Uterus (tissue), 4 donors: Measurements from ENCODE around the gene BCAT1. TPM values are rescaled to one million over a fixed set of nuclear protein-coding genes. Genes with fewer than 3 reads are reported as not detected.
A peak's percentile ranks its signal among the peaks of the same experiment; 100 is the strongest.

Source experiments
- DNase-seq, 2 donors: peaks; one replicate each; pipeline ENCODE4 v3.0.0-alpha.2; 2019 to 2020
- H3K27ac ChIP-seq, 2 donors: fragments of 200-600 bp; sonication (generic); 1 replicate in 1 of 2; 2 replicates in 1 of 2; pipeline ENCODE4 v1.5.1; 2016 to 2018
- H3K27me3 ChIP-seq, 2 donors: fragments of 200-600 bp; sonication (generic); one replicate each; pipeline ENCODE4 v1.5.1; 2018 to 2019; ENCODE audit warnings: control low read depth in 1 of 2
- H3K36me3 ChIP-seq, 2 donors: fragments of 200-600 bp; sonication (generic); one replicate each; pipeline ENCODE4 v1.5.1; 2019; ENCODE audit warnings: control low read depth in 1 of 2
- H3K4me1 ChIP-seq, 2 donors: fragments of 200-600 bp; sonication (generic); one replicate each; pipeline ENCODE4 v1.5.1; 2018 to 2019; ENCODE audit warnings: control low read depth in 1 of 2
- H3K4me3 ChIP-seq, 2 donors: fragments of 200-600 bp; sonication (generic); 1 replicate in 1 of 2; 2 replicates in 1 of 2; pipeline ENCODE4 v1.5.1; 2018 to 2019; ENCODE audit warnings: mild to moderate bottlenecking in 1 of 2
- H3K9me3 ChIP-seq, 2 donors: fragments of 200-600 bp; sonication (generic); one replicate each; pipeline ENCODE4 v1.5.1; 2019; ENCODE audit warnings: control low read depth in 1 of 2
- POLR2A ChIP-seq, 2 donors: fragments of 450-650 bp; IDR thresholded peaks; one replicate each; pipeline ENCODE4 v1.6.1; 2016; ENCODE audit warnings: antibody characterized with exemption in 2 of 2, mild to moderate bottlenecking in 1 of 2, moderate library complexity in 1 of 2
- intact Hi-C: fragments of 100-400 bp; cut with DNase I; formaldehyde crosslinking; loops from one replicate; pipeline ENCODE4 v1.15.1; 2023; ENCODE audit warnings: low total_unique reads
- total RNA-seq, 4 donors: library from RNA; depleted of rRNA in 3 of 4; stranded (reverse); fragments of >200 nt in 3 of 4; gene quantifications; one replicate each; pipeline versions ENCODE4 v1.1.0 to v1.2.4, GENCODE V29; 2014 to 2023
- TF ChIP-seq, protein P1 (sequence below), 4 experiments: fragments of 200-600 bp in 2 of 4; fragments of 450-650 bp in 2 of 4; sonication (generic) in 2 of 4; IDR thresholded peaks; one replicate each; pipeline ENCODE4 v1.5.1; 2016 to 2019; ENCODE audit warnings: antibody characterized with exemption in 4 of 4, mild to moderate bottlenecking in 2 of 4, moderate library complexity in 1 of 4
- donor health status: DM: yes; HTN: yes; CAD: no.

Gene BCAT1
- total RNA-seq, 4 donors from 2014 or later = 23.6 to 221 (median 59.7) TPM

DNA sequence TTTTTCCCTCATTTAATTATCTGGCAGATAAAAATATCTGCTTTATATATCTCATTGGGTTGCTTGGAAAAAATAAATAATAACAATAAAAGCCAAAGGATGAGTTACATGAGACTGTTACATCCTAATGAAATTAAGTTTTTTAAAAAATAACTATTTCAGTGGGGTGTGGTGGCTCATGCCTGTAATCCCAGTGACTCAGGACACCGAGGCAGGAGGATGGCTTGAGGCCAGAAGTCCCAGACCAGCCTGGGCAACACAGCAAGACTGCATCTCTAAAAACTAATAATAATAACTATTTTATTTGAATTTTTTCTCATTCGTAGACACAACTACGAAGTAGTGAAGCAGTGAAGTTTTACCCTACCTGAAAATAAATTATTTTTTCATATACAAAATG, 103.3 kb downstream of the BCAT1 start:
- no peak for DNase-seq
- no peaks in the 10 kb centered on the region for H3K27me3 ChIP-seq
- no peak overlapping the region for H3K4me3 ChIP-seq
- no peaks in the 10 kb centered on the region for H3K36me3 ChIP-seq
- intact Hi-C loops = no loop called here
- H3K4me1 ChIP-seq = no peaks in the 10 kb centered on the region
- TF ChIP-seq, protein P1, sequence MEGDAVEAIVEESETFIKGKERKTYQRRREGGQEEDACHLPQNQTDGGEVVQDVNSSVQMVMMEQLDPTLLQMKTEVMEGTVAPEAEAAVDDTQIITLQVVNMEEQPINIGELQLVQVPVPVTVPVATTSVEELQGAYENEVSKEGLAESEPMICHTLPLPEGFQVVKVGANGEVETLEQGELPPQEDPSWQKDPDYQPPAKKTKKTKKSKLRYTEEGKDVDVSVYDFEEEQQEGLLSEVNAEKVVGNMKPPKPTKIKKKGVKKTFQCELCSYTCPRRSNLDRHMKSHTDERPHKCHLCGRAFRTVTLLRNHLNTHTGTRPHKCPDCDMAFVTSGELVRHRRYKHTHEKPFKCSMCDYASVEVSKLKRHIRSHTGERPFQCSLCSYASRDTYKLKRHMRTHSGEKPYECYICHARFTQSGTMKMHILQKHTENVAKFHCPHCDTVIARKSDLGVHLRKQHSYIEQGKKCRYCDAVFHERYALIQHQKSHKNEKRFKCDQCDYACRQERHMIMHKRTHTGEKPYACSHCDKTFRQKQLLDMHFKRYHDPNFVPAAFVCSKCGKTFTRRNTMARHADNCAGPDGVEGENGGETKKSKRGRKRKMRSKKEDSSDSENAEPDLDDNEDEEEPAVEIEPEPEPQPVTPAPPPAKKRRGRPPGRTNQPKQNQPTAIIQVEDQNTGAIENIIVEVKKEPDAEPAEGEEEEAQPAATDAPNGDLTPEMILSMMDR (IDR thresholded peaks at IDR 0.05) = no peak
- no peak for TF ChIP-seq POLR2A (IDR thresholded peaks at IDR 0.05)
- H3K27ac ChIP-seq = no peak overlapping the region
- no peaks in the 10 kb centered on the region for H3K9me3 ChIP-seq

DNA sequence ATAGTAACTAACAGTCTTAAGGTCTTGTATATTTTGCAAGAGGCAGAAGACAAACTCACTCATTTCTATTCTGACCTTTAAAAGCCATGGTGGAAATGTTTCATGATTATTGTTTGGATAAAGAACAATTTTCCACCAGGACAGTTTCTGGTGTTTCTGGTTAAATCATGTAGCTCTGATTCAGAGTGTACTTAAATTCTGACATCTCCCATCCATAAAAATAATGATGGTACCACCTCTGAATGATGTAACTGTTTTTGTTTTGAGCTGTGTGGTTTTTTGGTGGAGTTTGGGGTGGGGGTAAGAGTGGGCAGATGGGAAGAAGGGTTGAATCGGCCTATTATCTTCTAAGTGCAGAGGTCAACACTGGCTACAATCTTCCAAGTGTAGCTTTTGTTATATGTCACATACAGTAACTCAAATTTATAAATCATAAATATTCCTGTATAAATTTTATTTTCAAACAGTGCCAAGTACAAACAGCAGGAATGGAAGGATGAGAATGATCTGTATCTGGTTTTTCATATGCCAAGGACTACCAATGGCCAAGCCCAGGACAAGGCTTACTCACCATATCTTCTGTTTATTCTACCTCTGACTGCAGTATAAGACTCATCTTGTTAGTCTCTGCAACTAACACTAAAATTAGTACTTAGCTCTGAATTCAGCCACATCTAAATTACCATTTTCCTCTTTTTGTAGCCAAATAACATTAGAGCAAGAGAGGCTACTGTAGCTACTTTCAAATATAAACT, 108.7 kb downstream of the BCAT1 start:
- TF ChIP-seq, protein P1 (IDR thresholded peaks at IDR 0.05) = no peak
- no peak for TF ChIP-seq POLR2A (IDR thresholded peaks at IDR 0.05)
- peaks cover 0 to 6% of the 10 kb centered on the region in 2 donors for H3K4me1 ChIP-seq
- intact Hi-C loops = no loop called here
- H3K9me3 ChIP-seq = no peaks in the 10 kb centered on the region
- no peak overlapping the region for H3K4me3 ChIP-seq
- no peaks in the 10 kb centered on the region for H3K27me3 ChIP-seq
- no peaks in the 10 kb centered on the region for H3K36me3 ChIP-seq
- DNase-seq = no peak
- peak overlapping the region; percentile 65 to 67 for H3K27ac ChIP-seq

DNA sequence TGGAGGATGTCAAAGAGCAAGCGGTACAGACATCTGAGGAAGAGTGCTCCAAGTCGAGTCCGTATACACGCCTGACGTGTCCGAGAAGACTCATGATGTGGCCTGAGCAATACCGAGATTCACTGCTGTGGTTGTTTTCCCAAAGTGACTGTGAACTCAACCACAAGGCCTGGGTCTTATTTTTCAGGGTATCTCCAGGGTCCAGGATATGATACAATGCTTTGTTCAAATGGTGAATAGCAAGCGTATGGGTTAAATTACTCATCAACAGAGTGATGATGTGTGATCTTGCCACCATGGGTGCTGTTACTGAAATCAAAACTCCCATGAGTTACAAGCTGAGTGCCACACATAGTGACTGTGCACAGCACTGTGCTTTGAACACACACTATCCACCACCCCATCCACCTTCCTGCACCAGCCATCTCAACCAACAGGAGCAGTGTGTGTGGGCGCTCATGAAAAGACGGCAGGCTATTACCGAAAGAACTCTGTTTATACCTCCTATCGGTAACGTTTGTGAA, 109.6 kb downstream of the BCAT1 start:
- H3K9me3 ChIP-seq = no peaks in the 10 kb centered on the region
- peaks cover 0 to 6% of the 10 kb centered on the region in 2 donors for H3K4me1 ChIP-seq
- no peaks in the 10 kb centered on the region for H3K36me3 ChIP-seq
- no peak overlapping the region for H3K4me3 ChIP-seq
- DNase-seq = no peak
- TF ChIP-seq POLR2A (IDR thresholded peaks at IDR 0.05) = no peak
- TF ChIP-seq, protein P1 (IDR thresholded peaks at IDR 0.05) = no peak
- intact Hi-C loops = no loop called here
- H3K27me3 ChIP-seq = no peaks in the 10 kb centered on the region
- H3K27ac ChIP-seq = peak overlapping the region; percentile 65 to 67

DNA sequence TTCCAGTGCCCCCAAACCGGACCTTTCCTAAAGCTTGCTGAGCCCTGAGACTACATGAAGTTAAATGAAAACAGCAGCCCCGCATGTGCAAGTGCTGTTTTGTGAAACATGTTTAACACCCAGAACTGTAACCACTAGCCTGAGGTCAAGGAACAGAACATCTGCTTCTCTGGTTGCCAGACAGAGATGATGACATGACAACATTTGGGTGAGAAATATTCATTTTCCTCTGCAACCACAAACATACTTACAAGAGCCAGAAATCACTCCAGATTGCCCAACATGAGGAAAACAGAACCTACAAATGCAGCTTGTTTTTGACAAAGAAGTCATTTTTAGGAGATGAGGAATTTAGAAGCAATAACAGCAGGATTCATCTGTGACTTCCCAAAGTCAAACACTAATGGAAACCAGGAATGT, 110.4 kb downstream of the BCAT1 start:
- H3K27ac ChIP-seq = peak overlapping the region; percentile 65 to 67
- H3K9me3 ChIP-seq = no peaks in the 10 kb centered on the region
- H3K4me1 ChIP-seq = peaks cover 0 to 6% of the 10 kb centered on the region in 2 donors
- H3K27me3 ChIP-seq = no peaks in the 10 kb centered on the region
- intact Hi-C loops = no loop called here
- H3K36me3 ChIP-seq = no peaks in the 10 kb centered on the region
- TF ChIP-seq, protein P1 (IDR thresholded peaks at IDR 0.05) = no peak
- TF ChIP-seq POLR2A (IDR thresholded peaks at IDR 0.05) = no peak
- peak; percentile 30 to 62 for DNase-seq
- H3K4me3 ChIP-seq = no peak overlapping the region

DNA sequence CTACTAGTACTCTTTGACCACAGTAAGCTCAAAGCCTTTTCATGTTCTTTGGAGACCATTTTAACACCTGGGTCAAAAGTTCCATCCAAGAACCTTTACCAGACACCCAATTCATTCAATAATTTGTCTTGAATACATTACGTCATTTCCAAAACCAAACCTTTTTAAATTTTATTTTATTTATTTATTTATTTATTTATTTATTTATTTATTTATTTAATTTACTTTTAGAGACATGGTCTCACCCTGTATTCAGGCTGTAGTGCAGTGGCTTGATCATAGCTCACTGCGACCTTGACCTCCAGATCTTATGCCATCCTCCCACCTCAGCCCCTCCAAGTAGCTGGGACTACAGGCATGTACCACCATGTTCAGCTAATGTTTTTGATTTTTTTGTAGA, 113.5 kb downstream of the BCAT1 start:
- no peak for DNase-seq
- no peaks in the 10 kb centered on the region for H3K27me3 ChIP-seq
- H3K36me3 ChIP-seq = no peaks in the 10 kb centered on the region
- H3K27ac ChIP-seq = no peak overlapping the region
- intact Hi-C loops = no loop called here
- no peak overlapping the region for H3K4me3 ChIP-seq
- H3K4me1 ChIP-seq = peaks cover 0 to 6% of the 10 kb centered on the region in 2 donors
- TF ChIP-seq, protein P1 (IDR thresholded peaks at IDR 0.05) = no peak
- TF ChIP-seq POLR2A (IDR thresholded peaks at IDR 0.05) = no peak
- H3K9me3 ChIP-seq = no peaks in the 10 kb centered on the region
